Astrocyte (in vitro differentiated cells and primary cell): ENCODE data around the gene ANXA2R.

Experiments
- CTCF ChIP-seq: IDR thresholded peaks from 2 replicates; pipeline ENCODE4 v1.5.1; 2011; ENCODE audit warnings: low read depth, mild to moderate bottlenecking, inconsistent platforms, low read length, moderate library complexity; ENCODE audit not compliant: insufficient read depth
- EZH2 ChIP-seq: IDR thresholded peaks from 2 replicates; pipeline ENCODE4 v1.6.1; 2012; ENCODE audit warnings: mild to moderate bottlenecking, low read length, inconsistent platforms; ENCODE audit not compliant: insufficient read depth

- TF ChIP-seq CTCF, result no peak
- no peak for TF ChIP-seq EZH2
Measured at GRCh38 chr5:43045236-43045635, 5.1 kb upstream of the ANXA2R start.
